SIG-M5 treated with dmso at 0.1 percent for 504 hours (cell line): ENCODE data around the gene KRTDAP.

Source experiments
- DNase-seq: peaks from one replicate; lab custom pipeline; 2025; ENCODE audit not compliant: unreplicated experiment; lab: John Stamatoyannopoulos, UW

Gene KRTDAP

DNA sequence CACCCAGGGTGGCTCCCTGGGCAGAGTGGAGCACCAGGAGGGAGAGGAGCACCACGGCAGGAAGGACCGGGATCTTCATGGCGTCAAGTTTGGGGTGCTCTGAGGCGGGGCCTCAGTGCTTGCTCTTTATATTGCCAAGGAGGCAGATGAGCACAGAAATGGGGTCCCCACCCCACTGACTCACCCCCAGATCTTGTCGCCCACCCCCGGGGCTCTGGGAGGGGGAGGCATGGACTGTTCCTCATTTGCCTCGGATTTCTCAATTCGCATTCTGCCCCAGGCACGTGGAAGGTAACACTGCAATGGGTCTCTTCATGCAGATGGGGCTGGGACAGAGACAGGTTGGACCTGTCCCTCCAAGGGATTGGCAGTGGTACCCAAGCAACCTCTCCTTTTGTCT, at the start of gene KRTDAP:
KRTDAP (minus strand) TSS at position 101 of the 400 bp plus-strand sequence; CDS start at position 79, 22 bp downstream.
- no peak for DNase-seq

GRCh38 chr19:35539850-35540249, 49.6 kb upstream of the KRTDAP start:
- no peak for DNase-seq

- DNase-seq = no peak
Measured at GRCh38 chr19:35539314-35539713, 49.0 kb upstream of the KRTDAP start.

- no peak for DNase-seq
Measured at GRCh38 chr19:35534803-35535480, 44.7 kb upstream of the KRTDAP start.

GRCh38 chr19:35533822-35534392, 43.6 kb upstream of the KRTDAP start:
- DNase-seq = no peak

DNA sequence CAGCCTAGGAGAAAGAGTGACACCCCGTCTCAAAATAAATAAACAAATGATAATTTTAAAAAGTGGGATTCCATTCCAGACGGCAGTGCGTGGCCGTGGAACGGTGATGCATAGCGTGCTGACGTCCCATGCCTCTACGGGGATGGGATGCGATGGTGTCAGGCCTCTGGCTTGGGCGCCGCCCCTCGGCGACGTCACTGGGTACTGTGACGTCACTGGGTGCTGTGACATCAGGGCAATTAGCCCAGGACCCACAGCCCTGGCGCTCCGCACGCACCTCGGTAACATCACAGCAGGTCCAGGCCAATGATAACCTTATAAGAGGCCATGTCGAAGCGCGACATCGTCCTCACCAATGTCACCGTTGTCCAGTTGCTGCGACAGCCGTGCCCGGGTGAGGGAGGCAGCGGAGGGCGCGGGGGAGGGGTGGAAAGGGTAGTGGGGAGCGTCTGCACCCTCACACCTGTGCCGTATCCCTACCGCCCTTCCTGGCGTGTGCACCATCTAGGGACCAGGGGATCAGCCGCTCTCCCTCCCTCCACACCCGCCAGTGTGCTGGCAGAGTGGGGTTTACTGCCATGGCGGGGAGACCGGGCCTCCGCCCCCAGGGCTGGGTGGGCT, 43.0 kb upstream of the KRTDAP start, which contains the start of gene GAPDHS:
GAPDHS (plus strand) TSS at position 256 of the 621 bp plus-strand sequence; CDS start at position 328, 72 bp downstream.
- no peak for DNase-seq

GRCh38 chr19:35531291-35531690, 41.0 kb upstream of the KRTDAP start:
- no peak for DNase-seq

- no peak for DNase-seq
Measured at GRCh38 chr19:35529241-35530218, 39.3 kb upstream of the KRTDAP start.

DNA sequence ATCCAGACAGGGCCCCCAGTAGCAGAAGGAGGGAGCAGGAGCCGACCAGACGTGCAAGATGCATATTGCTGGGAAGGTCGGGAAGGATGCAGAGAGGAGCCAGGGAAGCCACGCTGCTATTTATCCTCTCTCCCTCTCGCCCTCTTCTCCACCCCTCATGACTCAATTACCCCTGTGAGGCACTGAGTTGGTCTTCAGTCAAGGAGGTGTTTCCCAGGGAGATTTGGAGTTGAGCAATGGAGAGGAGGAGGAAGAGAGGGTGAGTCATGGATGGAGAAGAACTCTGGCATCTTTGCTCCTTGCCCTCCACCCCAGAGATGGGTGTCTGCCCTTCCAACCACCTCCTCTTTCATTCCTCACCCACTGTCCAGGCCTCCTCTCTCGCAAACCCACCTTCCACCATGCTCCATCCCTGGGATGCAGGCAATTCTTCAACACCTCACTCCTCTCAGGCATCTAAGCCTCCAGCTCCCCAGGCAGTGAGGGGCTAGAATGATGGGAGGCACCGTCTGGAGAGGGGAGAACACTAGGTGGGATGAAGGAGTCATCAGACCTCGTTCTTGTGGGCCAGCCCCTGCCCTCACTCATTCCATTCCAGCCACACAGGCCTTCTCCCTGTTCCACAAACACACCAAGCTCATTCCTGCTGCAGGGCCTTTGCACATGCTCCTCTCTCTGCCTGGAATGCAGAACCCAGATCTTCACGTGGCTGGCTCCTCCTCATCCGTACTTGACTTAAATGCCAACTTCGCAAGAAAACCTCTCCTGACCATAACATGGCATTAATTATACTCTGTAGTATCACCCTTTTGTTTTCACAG, 38.2 kb upstream of the KRTDAP start, which contains the start of gene SBSN:
SBSN (minus strand) TSS at position 94 of the 821 bp plus-strand sequence; CDS start at position 64, 30 bp downstream.
- DNase-seq = no peak

- DNase-seq = no peak
Measured at GRCh38 chr19:35525873-35526272, 35.6 kb upstream of the KRTDAP start.

- no peak for DNase-seq
Measured at GRCh38 chr19:35524181-35524837, 34.0 kb upstream of the KRTDAP start.

- DNase-seq = no peak
Measured at GRCh38 chr19:35522745-35523327, 32.6 kb upstream of the KRTDAP start.

DNA sequence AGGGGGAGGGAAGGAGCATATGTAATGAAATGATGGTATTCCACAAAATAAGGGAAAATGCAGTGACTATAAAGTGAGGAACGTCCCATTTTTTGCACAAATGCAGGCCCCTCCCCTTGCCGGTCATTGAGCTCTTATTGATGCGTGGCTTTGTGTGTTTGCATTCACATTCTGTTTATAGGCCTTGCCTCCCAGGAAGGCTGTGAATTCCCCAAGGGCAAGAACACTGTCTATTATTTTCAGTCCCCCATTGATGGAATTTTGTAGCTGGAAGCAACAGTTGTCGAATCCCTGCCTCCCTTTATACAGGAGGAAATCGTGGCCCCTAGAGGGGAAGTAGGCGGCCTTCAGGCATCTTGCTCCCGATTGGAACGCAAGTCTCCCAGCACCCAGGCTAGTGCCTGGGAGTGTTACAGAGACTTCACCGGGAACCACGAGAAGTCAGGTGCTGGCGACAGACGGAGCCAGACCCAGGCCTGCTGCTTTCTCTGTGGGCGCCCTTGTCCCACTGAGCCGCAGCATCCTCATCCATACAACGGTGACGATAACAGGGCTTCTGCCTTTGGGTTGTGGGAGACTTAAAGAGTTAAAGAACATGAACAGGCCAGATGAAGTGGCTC, 31.0 kb upstream of the KRTDAP start:
- DNase-seq = no peak

DNA sequence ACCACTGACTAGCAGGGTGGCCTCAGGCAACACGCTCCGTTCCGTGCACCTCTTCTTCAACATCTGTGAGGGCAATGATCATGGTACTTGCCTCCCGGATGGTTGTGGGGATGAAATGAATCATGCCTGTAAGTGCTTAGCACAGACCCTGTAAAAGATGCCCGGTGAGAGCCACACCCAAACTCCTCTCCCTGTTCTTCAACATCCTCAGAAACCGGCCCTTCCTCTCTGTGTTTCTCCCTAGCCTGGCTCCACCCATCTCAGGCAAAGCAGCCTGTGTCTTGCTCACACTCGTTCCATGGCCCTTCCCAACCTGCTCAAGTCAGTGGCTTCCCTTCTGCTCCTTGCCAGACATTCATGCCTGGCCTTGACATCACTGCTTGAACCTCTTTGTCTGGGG, 29.0 kb upstream of the KRTDAP start:
- peak; percentile 27 for DNase-seq

DNA sequence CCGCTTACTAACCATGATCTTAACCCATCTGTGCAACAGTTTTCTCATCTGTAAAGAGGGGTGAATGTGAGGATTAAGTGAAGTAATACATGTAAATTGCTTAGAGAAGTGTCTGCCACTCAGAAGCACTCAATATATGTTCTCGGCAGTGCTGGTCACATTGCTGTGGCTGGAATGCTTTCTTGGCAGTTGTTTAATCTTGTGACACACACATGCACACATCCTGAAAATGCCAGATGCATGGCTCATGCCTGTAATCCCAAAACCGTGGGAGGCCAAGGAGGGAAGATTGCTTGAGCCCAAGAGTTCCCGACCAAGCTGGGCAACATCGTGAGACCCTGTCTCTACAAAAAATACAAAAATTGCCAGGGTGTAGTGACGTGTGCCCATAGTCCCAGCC, 28.0 kb upstream of the KRTDAP start:
- no peak for DNase-seq

GRCh38 chr19:35517342-35517741, 27.1 kb upstream of the KRTDAP start:
- no peak for DNase-seq

DNA sequence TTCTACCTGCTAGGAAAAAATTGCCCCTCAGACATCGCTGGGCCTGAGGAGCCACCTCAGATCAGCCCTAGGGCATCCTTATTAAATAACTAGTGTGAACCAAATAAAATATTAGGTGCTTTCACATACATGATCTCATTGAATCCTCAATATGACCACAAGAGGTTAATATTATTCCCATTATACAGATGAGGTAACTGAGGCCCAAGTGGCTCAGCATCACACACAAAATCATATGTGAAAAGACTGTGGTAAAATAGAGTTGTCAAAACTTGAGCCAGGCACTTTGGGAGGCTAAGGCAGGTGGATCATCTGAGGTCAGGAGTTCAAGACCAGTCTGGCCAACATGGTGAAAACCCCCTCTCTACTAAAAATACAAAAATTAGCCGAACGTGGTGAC, 26.0 kb upstream of the KRTDAP start:
- no peak for DNase-seq

DNA sequence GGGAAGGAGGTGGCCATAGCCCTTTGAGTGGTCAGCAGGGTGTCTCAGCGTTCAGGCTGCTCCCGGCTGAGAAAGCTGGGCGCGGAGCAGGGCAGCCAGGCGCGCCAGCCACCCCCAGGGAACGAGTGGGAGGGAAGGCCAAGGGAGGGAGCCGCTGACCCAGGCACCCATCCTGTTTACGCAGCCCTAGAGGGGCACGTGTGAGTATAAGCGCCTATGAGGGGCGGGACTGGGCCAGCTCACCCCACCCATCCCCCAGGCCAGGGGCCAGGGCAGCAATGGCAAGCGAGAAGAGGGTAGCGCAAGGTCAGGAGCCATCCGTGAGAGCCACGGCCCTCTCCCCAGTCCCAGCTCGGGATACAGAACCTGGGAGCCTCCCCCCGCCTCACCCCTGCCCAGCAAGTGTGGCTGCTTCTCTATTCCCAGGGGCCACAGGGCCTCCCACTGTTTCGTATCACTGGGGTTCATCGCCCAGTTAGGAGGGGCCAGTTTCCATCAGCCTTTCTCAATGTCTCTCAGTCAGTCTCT, 24.1 kb upstream of the KRTDAP start:
- DNase-seq = no peak
